Endodermal cell (in vitro differentiated cells): ENCODE measurements around the gene EML1. TPM values are rescaled to one million over a fixed set of nuclear protein-coding genes. Genes with fewer than 3 reads are reported as not detected.
A peak's percentile ranks its signal among the peaks of the same experiment; 100 is the strongest.

Experiments
- DNase-seq: peaks from one replicate; pipeline ENCODE4 v3.0.0-alpha.2; 2017
- H3K27ac ChIP-seq: 2 replicates; pipeline ENCODE4 v1.5.1; 2013; ENCODE audit warnings: mild to moderate bottlenecking, low read depth, low read length, moderate library complexity
- H3K27me3 ChIP-seq: 2 replicates; pipeline ENCODE4 v1.6.1; 2013; ENCODE audit warnings: mild to moderate bottlenecking, low read length, moderate library complexity; ENCODE audit not compliant: insufficient read depth, control insufficient read depth, poor library complexity, severe bottlenecking
- H3K36me3 ChIP-seq: 2 replicates; pipeline ENCODE4 v1.7.0; 2013; ENCODE audit warnings: mild to moderate bottlenecking, low read length, moderate library complexity; ENCODE audit not compliant: control insufficient read depth, insufficient read depth
- H3K4me1 ChIP-seq: one replicate; pipeline ENCODE4 v1.7.0; 2013; ENCODE audit warnings: low read length; ENCODE audit not compliant: control insufficient read depth, insufficient read depth
- H3K4me3 ChIP-seq: 2 replicates; pipeline ENCODE4 v1.5.1; 2013; ENCODE audit warnings: mild to moderate bottlenecking, low read length, moderate library complexity
- H3K9ac ChIP-seq: 2 replicates; pipeline ENCODE4 v1.6.1; 2013; ENCODE audit warnings: mild to moderate bottlenecking, low read length, moderate library complexity; ENCODE audit not compliant: poor library complexity, severe bottlenecking; ENCODE audit errors: extremely low read depth
- H3K9me3 ChIP-seq: 2 replicates; pipeline ENCODE4 v1.6.1; 2013; ENCODE audit warnings: mild to moderate bottlenecking, low read length, moderate library complexity; ENCODE audit not compliant: control insufficient read depth
- H3K27ac Mint-ChIP-seq: 2 replicates; pipeline ENCODE4 v1.8.0; 2020; ENCODE audit warnings: mixed read lengths
- H3K27me3 Mint-ChIP-seq: 2 replicates; pipeline ENCODE4 v1.8.0; 2021; ENCODE audit warnings: mild to moderate bottlenecking, mixed read lengths; ENCODE audit not compliant: insufficient read depth
- H3K36me3 Mint-ChIP-seq: 2 replicates; pipeline ENCODE4 v1.8.0; 2020; ENCODE audit warnings: low read depth, mixed read lengths
- H3K4me1 Mint-ChIP-seq: 2 replicates; pipeline ENCODE4 v1.8.0; 2020; ENCODE audit warnings: mixed read lengths
- H3K4me3 Mint-ChIP-seq: 2 replicates; pipeline ENCODE4 v1.8.0; 2020; ENCODE audit warnings: mild to moderate bottlenecking, moderate library complexity, mixed read lengths
- H3K9me3 Mint-ChIP-seq: 2 replicates; pipeline ENCODE4 v1.8.0; 2020; ENCODE audit warnings: mild to moderate bottlenecking, mixed read lengths
- CTCF ChIP-seq: fragments of 200-600 bp; sonication (generic); conservative IDR thresholded peaks from 2 replicates; pipeline ENCODE4 v1.5.0; 2021; ENCODE audit warnings: antibody characterized with exemption, mild to moderate bottlenecking
- WGBS, 2 experiments: methylation state at CpG; one replicate each; pipeline versions ENCODE4 v1.1.5 to v1.1.7; 2013; ENCODE audit warnings: missing lambda C conversion rate in 2 of 2, mixed read lengths in 1 of 2; ENCODE audit not compliant: insufficient coverage in 1 of 2, insufficient read length in 1 of 2; 5-methylcytosine and 5-hydroxymethylcytosine counted together
- total RNA-seq, 2 donors: library from RNA; stranded (reverse); fragmentation: NEBNext Ultra II Directional in 1 of 2; extraction: Animal tissue kit (Norgen Biotek cat#: 25700) in 1 of 2; gene quantifications; 2 replicates in 1 of 2; 3 replicates in 1 of 2; pipeline ENCODE4 v1.2.1, GENCODE V29; 2021

Gene EML1
- total RNA-seq, 2 donors from 2014 or later: 25.0 to 31.4 TPM

DNA sequence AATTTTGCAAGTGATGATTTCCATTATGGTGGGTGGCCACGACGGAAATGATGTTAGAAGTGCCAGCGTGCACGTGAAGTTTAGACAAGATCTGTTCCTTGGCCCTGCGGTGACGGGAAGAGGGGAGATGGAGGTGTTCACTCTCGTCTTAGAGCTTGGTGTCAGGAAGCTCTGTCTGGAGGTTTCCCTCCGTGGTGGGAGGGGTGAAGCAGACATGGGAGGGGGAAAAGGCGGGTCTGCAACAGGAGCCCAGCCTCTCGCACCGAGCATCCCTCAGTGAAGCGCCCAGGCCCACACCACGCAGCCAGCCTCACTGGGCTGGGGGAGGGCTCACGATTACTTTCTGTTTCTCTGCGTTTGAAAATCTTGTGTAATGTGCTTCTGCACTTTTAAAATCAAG is 26.3 kb downstream of the EML1 start:
- peaks cover 5% of the 10 kb centered on the region for H3K27me3 Mint-ChIP-seq
- DNase-seq: peak; percentile 66

GRCh38 chr14:99820702-99821331 is 27.6 kb downstream of the EML1 start:
- H3K4me3 Mint-ChIP-seq: no peak overlapping the region
- 92 to 97% methylated on average over 5 to 10 of the region's 10 CpGs for WGBS, 2 experiments

More for the DNA sequence above, 26.3 kb downstream of the EML1 start:
- H3K27me3 ChIP-seq: no peaks in the 10 kb centered on the region
- Mint-ChIP-seq H3K27ac (no peak overlapping the region), H3K9me3 (no peaks in the 10 kb centered on the region), H3K36me3 (no peaks in the 10 kb centered on the region), H3K4me3 (no peak overlapping the region), H3K4me1 (peaks cover 12% of the 10 kb centered on the region)
- no peaks in the 10 kb centered on the region for H3K9me3 ChIP-seq
- H3K36me3 ChIP-seq: peaks cover 4% of the 10 kb centered on the region
- TF ChIP-seq CTCF: no peak
- 71 to 74% methylated on average over 7 to 15 of the region's 15 CpGs for WGBS, 2 experiments
- H3K4me3 ChIP-seq: no peak overlapping the region
- no peaks in the 10 kb centered on the region for H3K4me1 ChIP-seq
- H3K27ac ChIP-seq: no peak overlapping the region
- no peak overlapping the region for H3K9ac ChIP-seq

More at GRCh38 chr14:99820702-99821331, 27.6 kb downstream of the EML1 start:
- H3K27ac Mint-ChIP-seq: no peak overlapping the region
- Histone ChIP-seq H3K9ac (no peak overlapping the region), H3K4me3 (no peak overlapping the region), H3K27ac (no peak overlapping the region), H3K27me3 (no peaks in the 10 kb centered on the region), H3K9me3 (no peaks in the 10 kb centered on the region), H3K36me3 (peaks cover 5% of the 10 kb centered on the region), H3K4me1 (no peaks in the 10 kb centered on the region)
- H3K36me3 Mint-ChIP-seq: no peaks in the 10 kb centered on the region
- DNase-seq: no peak
- H3K9me3 Mint-ChIP-seq: no peaks in the 10 kb centered on the region
- no peak for TF ChIP-seq CTCF
- H3K4me1 Mint-ChIP-seq: peaks cover 12% of the 10 kb centered on the region
- peaks cover 5% of the 10 kb centered on the region for H3K27me3 Mint-ChIP-seq
